Spleen (tissue), 7 donors: ENCODE measurements around the gene SHISA6.

Experiments used
- POLR2A ChIP-seq, 3 donors: fragments of 450-650 bp; IDR thresholded peaks; one replicate each; pipeline ENCODE4 v1.5.1; 2017; ENCODE audit warnings: antibody characterized with exemption in 3 of 3, mild to moderate bottlenecking in 1 of 3
- POLR2AphosphoS5 ChIP-seq, 3 donors: sonication (generic); formaldehyde crosslinking; IDR thresholded peaks; one replicate each; pipeline ENCODE4 v1.5.1; 2017; ENCODE audit warnings: antibody characterized with exemption in 3 of 3
- TF ChIP-seq, protein P1 (sequence below), 11 experiments: fragments of 200-600 bp in 7 of 11; fragments of 450-650 bp in 4 of 11; sonication (generic) in 4 of 11; IDR thresholded peaks in 8 of 11; conservative IDR thresholded peaks in 3 of 11; 1 replicate in 7 of 11; 2 replicates in 4 of 11; pipeline versions ENCODE4 v1.4.0 to v1.8.0; 2016 to 2021; ENCODE audit warnings: antibody characterized with exemption in 11 of 11, inconsistent platforms in 4 of 11, mild to moderate bottlenecking in 1 of 11
- donor health status: DM: no; HTN: no; CAD: no; lungs with moderate emphysema.
- donor health status: DM: no; HTN: no; CAD: no.
- donor health status: DM: no; HTN: no; CAD: no.

DNA sequence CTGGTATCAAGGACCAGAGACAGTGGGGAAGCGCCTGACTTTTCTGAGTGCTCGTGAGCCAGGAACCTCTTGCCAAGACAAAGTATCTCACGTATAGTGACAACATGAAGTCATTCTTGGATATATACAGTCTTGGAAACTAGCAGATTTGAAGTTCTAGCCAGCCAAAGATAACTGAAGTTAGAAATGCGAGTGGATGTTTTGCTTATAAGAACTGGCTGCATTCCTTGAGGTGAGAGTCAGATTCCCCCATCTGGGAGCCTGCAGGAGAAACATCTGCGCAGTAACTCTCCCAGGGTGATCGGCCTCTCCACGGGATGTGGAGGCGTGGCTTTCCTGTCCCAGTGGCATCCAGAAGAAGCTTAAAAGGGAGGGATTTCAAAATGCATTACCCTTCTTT lies 89.8 kb downstream of the SHISA6 start:
- TF ChIP-seq POLR2AphosphoS5 (IDR thresholded peaks at IDR 0.05) (no peak), POLR2A (IDR thresholded peaks at IDR 0.05) (no peak)
- TF ChIP-seq, protein P1, sequence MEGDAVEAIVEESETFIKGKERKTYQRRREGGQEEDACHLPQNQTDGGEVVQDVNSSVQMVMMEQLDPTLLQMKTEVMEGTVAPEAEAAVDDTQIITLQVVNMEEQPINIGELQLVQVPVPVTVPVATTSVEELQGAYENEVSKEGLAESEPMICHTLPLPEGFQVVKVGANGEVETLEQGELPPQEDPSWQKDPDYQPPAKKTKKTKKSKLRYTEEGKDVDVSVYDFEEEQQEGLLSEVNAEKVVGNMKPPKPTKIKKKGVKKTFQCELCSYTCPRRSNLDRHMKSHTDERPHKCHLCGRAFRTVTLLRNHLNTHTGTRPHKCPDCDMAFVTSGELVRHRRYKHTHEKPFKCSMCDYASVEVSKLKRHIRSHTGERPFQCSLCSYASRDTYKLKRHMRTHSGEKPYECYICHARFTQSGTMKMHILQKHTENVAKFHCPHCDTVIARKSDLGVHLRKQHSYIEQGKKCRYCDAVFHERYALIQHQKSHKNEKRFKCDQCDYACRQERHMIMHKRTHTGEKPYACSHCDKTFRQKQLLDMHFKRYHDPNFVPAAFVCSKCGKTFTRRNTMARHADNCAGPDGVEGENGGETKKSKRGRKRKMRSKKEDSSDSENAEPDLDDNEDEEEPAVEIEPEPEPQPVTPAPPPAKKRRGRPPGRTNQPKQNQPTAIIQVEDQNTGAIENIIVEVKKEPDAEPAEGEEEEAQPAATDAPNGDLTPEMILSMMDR (IDR thresholded peaks at IDR 0.05 in 8 of 11, conservative IDR thresholded peaks at IDR 0.05 in 3 of 11) = no peak
